H1 (cell line): ENCODE data around the gene ATM. TPM values are rescaled to one million over a fixed set of nuclear protein-coding genes. Genes with fewer than 3 reads are reported as not detected.

Source experiments
- CTCF ChIA-PET: fragments of 300-600 bp; sonication (Branson Sonifier 250); formaldehyde crosslinking; loops from one replicate; lab custom pipeline; 2021; ENCODE audit not compliant: partially characterized antibody; lab: Charles Lee
- POLR2A ChIA-PET: fragments of 300-600 bp; sonication (Branson Sonifier 250); formaldehyde crosslinking; loops from one replicate; lab custom pipeline; 2021; ENCODE audit warnings: inconsistent platforms; ENCODE audit not compliant: partially characterized antibody; lab: Charles Lee
- DNase-seq, 2 experiments: peaks; one replicate each; pipeline versions ENCODE4 v3.0.0 to v3.0.0-alpha.2; 2010 to 2022; ENCODE audit warnings: low spot score in 2 of 2, low read depth in 1 of 2, mixed read lengths in 1 of 2
- FAIRE-seq: peaks from 2 replicates; lab custom pipeline; 2011; peaks lifted over from hg19 to GRCh38; lab: Jason Lieb, UNC
- H2AFZ ChIP-seq: 2 replicates; pipeline ENCODE4 v1.8.1; 2012; ENCODE audit warnings: low read length, inconsistent platforms
- H2AK5ac ChIP-seq: 2 replicates; pipeline ENCODE4 v1.6.1; 2013; ENCODE audit warnings: low read depth, low read length
- H2BK120ac ChIP-seq: replicated peaks from 2 replicates; pipeline ENCODE3; 2013; ENCODE audit warnings: low read depth, low read length, inconsistent platforms
- H2BK12ac ChIP-seq: 2 replicates; pipeline ENCODE4 v1.6.1; 2013; ENCODE audit warnings: low read depth, low read length
- H2BK15ac ChIP-seq: 2 replicates; pipeline ENCODE4 v1.6.1; 2013; ENCODE audit warnings: low read length
- H2BK20ac ChIP-seq: 2 replicates; pipeline ENCODE4 v1.6.1; 2013; ENCODE audit warnings: low read length
- H2BK5ac ChIP-seq: 2 replicates; pipeline ENCODE4 v1.6.1; 2013; ENCODE audit warnings: low read depth, low read length
- H3K14ac ChIP-seq: 2 replicates; pipeline ENCODE4 v1.6.1; 2013; ENCODE audit warnings: inconsistent platforms; ENCODE audit not compliant: insufficient read length
- H3K18ac ChIP-seq: 2 replicates; pipeline ENCODE4 v1.6.1; 2013; ENCODE audit warnings: low read length; ENCODE audit errors: extremely low read depth
- H3K23ac ChIP-seq: 2 replicates; pipeline ENCODE4 v1.6.1; 2013; ENCODE audit warnings: inconsistent platforms; ENCODE audit not compliant: insufficient read length
- H3K23me2 ChIP-seq: 2 replicates; pipeline ENCODE4 v1.6.1; 2013; ENCODE audit warnings: low read depth, low read length
- H3K27ac ChIP-seq: 2 replicates; pipeline ENCODE4 v1.6.1; 2011; ENCODE audit warnings: low read depth, low read length, inconsistent platforms
- H3K27me3 ChIP-seq, 4 experiments: replicated peaks in 1 of 4; 1 replicate in 1 of 4; 2 replicates in 3 of 4; pipeline versions ENCODE4 v1.6.1 to v1.8.1; 2011 to 2013; ENCODE audit warnings: low read length in 3 of 4, mild to moderate bottlenecking in 3 of 4, inconsistent platforms in 2 of 4, mixed read lengths in 2 of 4, moderate library complexity in 1 of 4; ENCODE audit not compliant: control insufficient read depth in 3 of 4, insufficient read depth in 3 of 4; ENCODE audit errors: extremely low read depth in 1 of 4
- H3K36me3 ChIP-seq, 4 experiments: 2 replicates each; pipeline versions ENCODE4 v1.6.1 to v1.8.1; 2011 to 2013; ENCODE audit warnings: mild to moderate bottlenecking in 4 of 4, low read length in 3 of 4, moderate library complexity in 2 of 4, control low read depth in 1 of 4, inconsistent platforms in 1 of 4; ENCODE audit not compliant: insufficient read depth in 4 of 4, control insufficient read depth in 2 of 4
- H3K4ac ChIP-seq: replicated peaks from 2 replicates; pipeline ENCODE3; 2013; ENCODE audit warnings: low read length, low read depth, mixed read lengths, inconsistent platforms; ENCODE audit not compliant: insufficient read length
- H3K4me1 ChIP-seq, 4 experiments: replicated peaks in 1 of 4; 1 replicate in 1 of 4; 2 replicates in 3 of 4; pipeline versions ENCODE4 v1.6.1 to v1.8.1; 2011 to 2013; ENCODE audit warnings: low read length in 3 of 4, inconsistent platforms in 2 of 4, mixed read lengths in 1 of 4; ENCODE audit not compliant: insufficient read depth in 4 of 4, control insufficient read depth in 3 of 4
- H3K4me2 ChIP-seq, 2 experiments: 2 replicates each; pipeline versions ENCODE4 v1.6.1 to v1.8.1; 2011 to 2013; ENCODE audit warnings: low read depth in 2 of 2, low read length in 2 of 2, control low read depth in 1 of 2, inconsistent platforms in 1 of 2, mild to moderate bottlenecking in 1 of 2; ENCODE audit not compliant: insufficient read depth in 1 of 2
- H3K4me3 ChIP-seq, 4 experiments: fragments of 200-600, 300-600 bp in 1 of 4; sonication (generic), shearing (Covaris generic), sonication (Bioruptor Twin) in 1 of 4; 2 replicates each; pipeline versions ENCODE4 v1.5.1 to v1.8.1; 2011 to 2016; ENCODE audit warnings: low read length in 4 of 4, low read depth in 3 of 4, control low read depth in 2 of 4, inconsistent platforms in 2 of 4, mild to moderate bottlenecking in 2 of 4, mixed read lengths in 1 of 4, moderate library complexity in 1 of 4; ENCODE audit not compliant: insufficient read depth in 2 of 4; ENCODE audit errors: extremely low read depth in 1 of 4
- H3K56ac ChIP-seq: replicated peaks from 2 replicates; pipeline ENCODE3; 2013; ENCODE audit warnings: low read depth, mild to moderate bottlenecking, mixed read lengths, low read length, inconsistent platforms; ENCODE audit not compliant: insufficient read length
- H3K79me1 ChIP-seq: 2 replicates; pipeline ENCODE4 v1.6.1; 2013; ENCODE audit warnings: low read depth, low read length, control low read depth
- H3K79me2 ChIP-seq, 2 experiments: 2 replicates each; pipeline versions ENCODE4 v1.6.1 to v1.8.1; 2012 to 2013; ENCODE audit warnings: low read length in 2 of 2, mild to moderate bottlenecking in 2 of 2, inconsistent platforms in 1 of 2; ENCODE audit not compliant: insufficient read depth in 2 of 2, control insufficient read depth in 1 of 2
- H3K9ac ChIP-seq, 4 experiments: replicated peaks in 1 of 4; 1 replicate in 1 of 4; 2 replicates in 3 of 4; pipeline versions ENCODE4 v1.6.1 to v1.8.1; 2011 to 2013; ENCODE audit warnings: low read depth in 3 of 4, low read length in 3 of 4, control low read depth in 2 of 4, mild to moderate bottlenecking in 2 of 4, moderate library complexity in 2 of 4, inconsistent platforms in 1 of 4; ENCODE audit errors: extremely low read depth in 1 of 4
- H3K9me3 ChIP-seq, 2 experiments: 2 replicates each; pipeline versions ENCODE4 v1.6.1 to v1.8.1; 2012 to 2013; ENCODE audit warnings: mild to moderate bottlenecking in 2 of 2, moderate library complexity in 2 of 2, control low read depth in 1 of 2, inconsistent platforms in 1 of 2, low read depth in 1 of 2, low read length in 1 of 2, mixed read lengths in 1 of 2; ENCODE audit not compliant: insufficient read depth in 2 of 2
- H4K20me1 ChIP-seq, 2 experiments: replicated peaks in 1 of 2; 2 replicates each; pipeline versions ENCODE3 to v1.8.1; 2011 to 2013; ENCODE audit warnings: inconsistent platforms in 2 of 2, low read length in 2 of 2, mild to moderate bottlenecking in 1 of 2; ENCODE audit not compliant: insufficient read depth in 2 of 2, control insufficient read depth in 1 of 2
- H4K5ac ChIP-seq: 2 replicates; pipeline ENCODE4 v1.6.1; 2013; ENCODE audit warnings: low read length, low read depth, mixed read lengths, inconsistent platforms; ENCODE audit not compliant: insufficient read length
- H4K8ac ChIP-seq: 2 replicates; pipeline ENCODE4 v1.8.0; 2013; ENCODE audit warnings: mild to moderate bottlenecking, moderate library complexity, low read length, inconsistent platforms; ENCODE audit not compliant: insufficient read depth; ENCODE audit errors: extremely low read depth
- H4K91ac ChIP-seq: replicated peaks from 2 replicates; pipeline ENCODE3; 2013; ENCODE audit warnings: low read length, mixed read lengths, inconsistent platforms; ENCODE audit not compliant: insufficient read length
- CBX5 ChIP-seq: fragments of 300-800, 300-1000 bp; sonication (generic); IDR thresholded peaks from 2 replicates; pipeline ENCODE4 v1.7.1; 2016; ENCODE audit warnings: antibody characterized with exemption, low read length, low read depth
- CEBPB ChIP-seq: IDR thresholded peaks from 2 replicates; pipeline ENCODE4 v1.6.1; 2012; ENCODE audit warnings: low read depth, low read length
- CHD2 ChIP-seq: IDR thresholded peaks from 2 replicates; pipeline ENCODE4 v1.6.1; 2012; ENCODE audit warnings: low read length, improper control_type of control experiment
- EP300 ChIP-seq, 2 experiments: IDR thresholded peaks; 1 replicate in 1 of 2; 2 replicates in 1 of 2; pipeline ENCODE4 v1.6.1; 2011 to 2012; ENCODE audit warnings: low read depth in 2 of 2, low read length in 2 of 2, mild to moderate bottlenecking in 2 of 2, borderline replicate concordance in 1 of 2, inconsistent platforms in 1 of 2, moderate library complexity in 1 of 2
- JUN ChIP-seq: IDR thresholded peaks from 2 replicates; pipeline ENCODE4 v1.6.1; 2011; ENCODE audit warnings: low read depth, mild to moderate bottlenecking, improper control_type of control experiment, low read length
- POLR2A ChIP-seq, 2 experiments: IDR thresholded peaks; 1 replicate in 1 of 2; 2 replicates in 1 of 2; pipeline ENCODE4 v1.6.1; 2011; ENCODE audit warnings: low read depth in 2 of 2, low read length in 2 of 2, mild to moderate bottlenecking in 2 of 2; ENCODE audit errors: control extremely low read depth in 1 of 2
- USF2 ChIP-seq: IDR thresholded peaks from 2 replicates; pipeline ENCODE4 v1.6.1; 2011; ENCODE audit warnings: low read length, improper control_type of control experiment
- WGBS, 2 experiments: shearing (Covaris generic) in 1 of 2; methylation state at CpG; one replicate each; pipeline versions ENCODE4 v1.1.6 to v1.1.7; 2013 to 2015; ENCODE audit warnings: low lambda C conversion rate in 2 of 2, mixed read lengths in 2 of 2, inconsistent platforms in 1 of 2, low coverage in 1 of 2, missing lambda C conversion rate in 1 of 2; ENCODE audit not compliant: insufficient replicate concordance in 2 of 2, insufficient coverage in 1 of 2, insufficient read length in 1 of 2; ENCODE audit errors: extremely low coverage in 1 of 2, missing lambda C conversion rate in 1 of 2; 5-methylcytosine and 5-hydroxymethylcytosine counted together
- long read RNA-seq, 2 experiments: library from RNA in 1 of 2; library from capped mRNA in 1 of 2; stranded (forward); transcript quantifications; one replicate each; pipeline ENCODE4 v2.0.0, GENCODE V29; 2021; ENCODE audit warnings: inconsistent platforms in 1 of 2
- polyA minus RNA-seq, 3 experiments: library from RNA; depleted of rRNA, polyadenylated mRNA; stranded (reverse); fragments of >200 nt; gene quantifications; 1 replicate in 2 of 3; 2 replicates in 1 of 3; pipeline ENCODE4 v1.2.3, GENCODE V29; 2011
- polyA plus RNA-seq, 7 experiments: library from polyadenylated mRNA; depleted of rRNA in 3 of 7; stranded (reverse) in 5 of 7; unstranded in 2 of 7; fragments of >200 nt in 5 of 7; fragments of 200-250 nt in 2 of 7; gene quantifications; 1 replicate in 5 of 7; 2 replicates in 1 of 7; 4 replicates in 1 of 7; pipeline versions ENCODE4 v1.2.1 to v1.2.3, GENCODE V29; 2011 to 2013; ENCODE audit warnings: missing spikeins in 2 of 7, mixed read lengths in 2 of 7
- total RNA-seq: library from RNA; stranded (reverse); fragmentation: NEBNext Ultra II Directional; extraction: Animal tissue kit (Norgen Biotek cat#: 25700); gene quantifications from 2 replicates; pipeline ENCODE4 v1.2.1, GENCODE V29; 2021

Gene ATM
- total RNA-seq, result 53.4 and 55.4 TPM in 2 replicates
- polyA plus RNA-seq (2011; rRNA removed), result 11.0 and 14.9 TPM in 2 replicates
- 27.2 TPM for polyA plus RNA-seq (2011; cell fraction: cytosol; rRNA removed)
- 18.5 TPM for polyA plus RNA-seq (2011; cell fraction: nucleus; rRNA removed)
- polyA plus RNA-seq (2012, experiment 1 of 2), result 12.4 to 32.5 TPM (median 19.0 TPM) in 4 replicates
- 2.6 TPM for polyA plus RNA-seq (2012, experiment 2 of 2)
- polyA plus RNA-seq (2013, experiment 1 of 2), result 20.6 TPM
- polyA plus RNA-seq (2013, experiment 2 of 2), result 18.1 TPM
- 43.2 and 60.7 TPM in 2 replicates for polyA minus RNA-seq (2011; rRNA and poly(A)+ RNA removed)
- polyA minus RNA-seq (2011; cell fraction: cytosol; rRNA and poly(A)+ RNA removed), result 22.6 TPM
- polyA minus RNA-seq (2011; cell fraction: nucleus; rRNA and poly(A)+ RNA removed), result 192 TPM
- long read RNA-seq, experiment 1, partial matches to known transcripts, result 0 of 11 reads
- long read RNA-seq, experiment 1, other reads (novel, unspliced or antisense), result 11 of 11 reads
- long read RNA-seq, experiment 2, partial matches to known transcripts, result 1 of 3 reads
- long read RNA-seq, experiment 2, other reads (novel, unspliced or antisense), result 1 of 3 reads

- H3K4me3 ChIP-seq, result peak within 1 kb of the TSS; percentile 91 to 100 (median 96)
- CTCF ChIA-PET, result interaction anchor here (0.7 to 3.5 kb wide), 11 partner anchors 9 to 104 kb away, joined by 3 to 11 read pairs (median 4); no protein-coding TSS in a partner anchor
- H3K79me2 ChIP-seq, result peaks cover 33 to 85% of the 10 kb centered on the region in 2 experiments
- H3K23ac ChIP-seq, result peak within 1 kb of the TSS; percentile 5
- H3K27ac ChIP-seq, result peak within 1 kb of the TSS; percentile 97
- peaks cover 0 to 3% of the 10 kb centered on the region in 2 experiments for H4K20me1 ChIP-seq
- DNase-seq (peak; percentile 96 to 98), FAIRE-seq (peak; percentile 75)
- 0 out of 2 replicates have a peak within 1 kb of the TSS, but pooled peaks have one; percentile 10 for H2BK20ac ChIP-seq
- H2AFZ ChIP-seq, result peak within 1 kb of the TSS; percentile 73
- peak within 1 kb of the TSS; percentile 84 for H3K14ac ChIP-seq
- H4K5ac ChIP-seq, result peak within 1 kb of the TSS; percentile 94
- POLR2A ChIA-PET, result interaction anchor here (0.5 to 3.5 kb wide), 19 partner anchors 9 to 1999 kb away, joined by 3 to 17 read pairs (median 4); partner anchors contain the start of gene CUL5
- H2BK15ac ChIP-seq, result 0 out of 2 replicates have a peak within 1 kb of the TSS, but pooled peaks have one; percentile 50
- peak within 1 kb of the TSS; percentile 44; the same call in 1 of the 2 replicates for H2AK5ac ChIP-seq
- H4K91ac ChIP-seq, result peak within 1 kb of the TSS; percentile 97
- H3K27me3 ChIP-seq, result no peaks in the 10 kb centered on the region
- WGBS, 2 experiments, result 1% methylated on average over 52 of the region's 70 CpGs; no CpG with 5 or more reads in 1 of the 2 experiments
- H3K4me2 ChIP-seq, result peak within 1 kb of the TSS; percentile 92 to 99
- peak within 1 kb of the TSS; percentile 94 for H3K56ac ChIP-seq
- peak within 1 kb of the TSS; percentile 17 for H3K4ac ChIP-seq
- H3K79me1 ChIP-seq, result peaks cover 4% of the 10 kb centered on the region
- H3K9ac ChIP-seq, result peak within 1 kb of the TSS; percentile 86 to 100 (median 98)
- peak within 1 kb of the TSS; percentile 97 for H3K18ac ChIP-seq
- peaks cover 4 to 11% (median 4%) of the 10 kb centered on the region in 4 experiments; a peak in 6 of 7 replicates for H3K4me1 ChIP-seq
- H4K8ac ChIP-seq, result peak within 1 kb of the TSS; percentile 96; the same call in 1 of the 2 replicates
- H3K23me2 ChIP-seq, result peaks cover 8% of the 10 kb centered on the region
- peaks cover 0 to 5% (median 0%) of the 10 kb centered on the region in 4 experiments; a peak in 2 of 8 replicates for H3K36me3 ChIP-seq
- H2BK120ac ChIP-seq, result peak within 1 kb of the TSS; percentile 27
- no peaks in the 10 kb centered on the region for H3K9me3 ChIP-seq
- peak within 1 kb of the TSS; percentile 82; the same call in 1 of the 2 replicates for H2BK12ac ChIP-seq
- peak within 1 kb of the TSS; percentile 97 for H2BK5ac ChIP-seq
- TF ChIP-seq CBX5, result no peak
- TF ChIP-seq CHD2, result peak; percentile 7; the same call in 1 of the 2 replicates
- TF ChIP-seq CEBPB, result no peak
- no peak for TF ChIP-seq JUN
- TF ChIP-seq USF2, result no peak
- TF ChIP-seq POLR2A (IDR thresholded peaks at IDR 0.05; ENCODE audit: control extremely low read depth in 1 of 2, low read depth in 2 of 2, low read length in 2 of 2), result peak; percentile 96 to 98
- peak in 1 of 2 experiments; percentile 20; a peak in 1 of 3 replicates for TF ChIP-seq EP300 (IDR thresholded peaks at IDR 0.05; ENCODE audit: borderline replicate concordance in 1 of 2, low read depth in 2 of 2, low read length in 2 of 2)
Measured at GRCh38 chr11:108222574-108223347, at the start of gene ATM, which contains the start of gene NPAT. Gene ATM (plus strand): TSS chr11:108223067. CDS start chr11:108227625, 4,558 bp downstream. Gene NPAT (minus strand): TSS chr11:108222638. CDS start chr11:108222536, 102 bp downstream.
